Measurements from ENCODE around the gene NOCT.
"Not testable (repeated sequence)": the region's sequence is repeated elsewhere in the genome, so short reads cannot be mapped to it uniquely, and the experiment has no call there.

The NOCT gene, protein sequence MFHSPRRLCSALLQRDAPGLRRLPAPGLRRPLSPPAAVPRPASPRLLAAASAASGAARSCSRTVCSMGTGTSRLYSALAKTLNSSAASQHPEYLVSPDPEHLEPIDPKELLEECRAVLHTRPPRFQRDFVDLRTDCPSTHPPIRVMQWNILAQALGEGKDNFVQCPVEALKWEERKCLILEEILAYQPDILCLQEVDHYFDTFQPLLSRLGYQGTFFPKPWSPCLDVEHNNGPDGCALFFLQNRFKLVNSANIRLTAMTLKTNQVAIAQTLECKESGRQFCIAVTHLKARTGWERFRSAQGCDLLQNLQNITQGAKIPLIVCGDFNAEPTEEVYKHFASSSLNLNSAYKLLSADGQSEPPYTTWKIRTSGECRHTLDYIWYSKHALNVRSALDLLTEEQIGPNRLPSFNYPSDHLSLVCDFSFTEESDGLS

DNA sequence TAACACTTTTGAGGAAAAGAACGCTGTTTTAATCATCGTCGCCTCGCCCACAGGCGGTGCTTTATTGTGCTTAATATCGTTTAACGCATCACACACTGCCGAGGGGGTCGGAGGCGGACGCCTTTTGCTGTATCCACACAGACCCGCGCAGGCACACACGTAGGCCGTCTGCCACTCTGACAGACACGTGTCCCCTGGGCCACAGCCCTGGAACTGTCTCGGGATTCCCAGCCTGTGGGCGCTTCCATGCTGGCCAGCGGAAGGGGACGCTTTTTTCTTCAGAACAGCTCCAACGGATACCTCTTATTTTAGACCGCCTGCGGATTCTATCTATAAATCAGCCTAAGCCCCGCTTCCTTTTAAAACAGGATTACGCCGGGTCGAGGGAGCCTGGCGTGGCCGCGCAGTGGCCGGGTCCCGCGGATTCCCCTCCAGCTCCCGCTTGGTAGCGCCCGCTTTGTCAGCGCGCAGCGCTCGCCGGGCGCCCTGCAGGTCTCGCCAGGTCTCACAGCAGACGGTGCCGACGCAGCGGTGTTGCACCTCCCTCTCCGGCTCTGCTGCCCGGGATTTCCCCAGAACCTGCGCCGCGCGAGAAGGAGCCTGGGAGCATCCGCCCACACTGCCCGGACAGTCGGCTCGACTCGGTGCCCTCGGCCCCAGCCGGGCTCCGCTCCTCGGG, at the start of gene NOCT:
Gene NOCT (plus strand): TSS at position 513 of the 679 bp plus-strand sequence. CDS start 201 bp downstream, outside the sequence.
- peak; percentile 95 for DNase-seq (ENCODE audit: low read depth)

GRCh38 chr4:138967313-138967712, 48.3 kb upstream of the NOCT start:
- peak; percentile 59 for DNase-seq (ENCODE audit: low read depth)

- no peak for DNase-seq (ENCODE audit: low read depth)
Observed at GRCh38 chr4:138972956-138973801, 42.4 kb upstream of the NOCT start.

DNA sequence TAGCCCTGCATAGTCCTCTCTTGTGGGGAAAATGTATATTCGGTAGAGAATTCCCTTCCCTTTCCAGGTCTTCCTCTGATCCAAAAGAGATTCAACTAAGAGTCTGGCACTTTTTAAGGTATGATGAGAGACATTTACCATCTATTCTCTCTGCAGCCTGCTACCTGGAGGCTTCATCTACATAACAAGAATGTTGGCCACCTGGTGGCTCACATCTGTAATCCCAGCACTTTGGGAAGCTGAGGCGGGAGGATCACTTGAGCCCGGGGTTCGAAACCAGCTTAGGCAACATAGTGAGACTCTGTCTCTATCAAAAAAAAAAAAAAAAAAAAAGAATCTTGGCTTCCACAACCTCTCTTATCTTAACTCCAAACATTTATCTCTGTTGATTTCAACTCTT, 40.4 kb upstream of the NOCT start:
- no peak for DNase-seq (ENCODE audit: low read depth)

GRCh38 chr4:138976526-138976925, 39.1 kb upstream of the NOCT start:
- DNase-seq (ENCODE audit: low read depth), result no peak

GRCh38 chr4:138977524-138977923, 38.1 kb upstream of the NOCT start:
- no peak for DNase-seq (ENCODE audit: low read depth)

DNA sequence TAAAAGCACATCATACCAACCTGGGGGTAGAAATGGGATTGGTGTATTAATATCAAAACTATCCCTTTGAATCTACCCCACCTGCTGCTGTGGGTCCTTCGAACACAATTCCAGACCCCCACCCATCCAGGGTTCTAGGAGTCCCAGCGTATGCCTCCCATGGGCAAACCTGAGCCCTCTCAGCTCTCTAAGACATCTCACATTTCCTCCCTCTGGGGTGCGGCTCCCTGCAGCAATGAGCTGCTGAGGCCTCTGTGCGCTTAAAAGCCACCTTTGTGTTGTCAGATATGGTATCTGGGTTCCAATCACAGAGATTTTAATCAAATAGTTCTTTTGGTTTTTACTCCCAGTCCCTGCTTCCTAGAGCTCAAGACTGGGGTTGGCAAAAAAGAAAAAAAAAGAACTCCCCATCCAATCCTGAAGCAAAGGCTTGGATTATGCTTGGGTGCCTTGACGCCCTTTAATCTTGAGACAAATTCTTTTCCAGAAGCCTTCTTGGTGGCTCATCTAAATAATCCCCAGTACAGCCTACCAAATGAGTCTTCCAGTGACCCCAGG, 37.5 kb upstream of the NOCT start:
- no peak for DNase-seq (ENCODE audit: low read depth)

DNA sequence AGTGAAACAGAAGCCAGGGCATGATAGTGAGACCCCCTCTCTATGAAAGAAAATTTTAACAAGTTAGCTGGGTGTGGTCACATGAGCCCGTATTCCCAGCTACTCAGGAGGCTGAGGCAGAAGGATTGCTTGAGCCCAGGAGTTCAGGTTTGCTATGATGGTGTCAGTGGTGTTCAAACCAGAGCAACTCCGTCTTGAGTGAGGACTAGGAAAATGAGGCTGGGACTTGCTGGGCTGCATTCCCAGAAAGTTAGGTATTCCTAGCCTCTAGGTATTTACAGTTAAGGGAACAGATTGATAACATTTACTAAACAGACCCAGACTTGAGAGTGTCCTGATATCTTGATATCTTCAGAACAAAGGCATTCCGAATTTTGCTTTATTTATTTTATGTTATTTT, 37.0 kb upstream of the NOCT start:
- DNase-seq (ENCODE audit: low read depth), result no peak

- no peak for DNase-seq (ENCODE audit: low read depth)
Observed at GRCh38 chr4:138979742-138980141, 35.8 kb upstream of the NOCT start.

- peak; percentile 93 for DNase-seq (ENCODE audit: low read depth)
Observed at GRCh38 chr4:138981930-138982390, 33.6 kb upstream of the NOCT start.

DNA sequence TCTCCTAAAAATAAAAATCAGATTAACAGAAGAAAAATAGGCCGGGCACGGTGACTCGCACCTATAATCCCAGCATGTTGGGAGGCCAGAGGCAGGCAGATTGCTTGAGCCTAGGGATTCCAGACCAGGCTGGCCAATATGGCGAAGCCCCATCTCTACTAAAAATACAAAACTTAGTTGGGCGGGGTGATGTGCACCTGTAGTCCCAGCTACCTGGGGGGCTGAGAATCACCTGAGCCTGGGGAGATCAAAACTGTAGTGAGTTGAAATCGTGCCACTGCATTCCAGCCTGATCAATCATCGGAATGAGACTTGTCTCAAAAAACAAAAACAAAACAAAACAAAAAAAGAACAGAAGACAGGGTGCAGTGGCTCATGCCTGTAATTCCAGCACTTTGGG, 32.8 kb upstream of the NOCT start:
- no peak for DNase-seq (ENCODE audit: low read depth)

DNA sequence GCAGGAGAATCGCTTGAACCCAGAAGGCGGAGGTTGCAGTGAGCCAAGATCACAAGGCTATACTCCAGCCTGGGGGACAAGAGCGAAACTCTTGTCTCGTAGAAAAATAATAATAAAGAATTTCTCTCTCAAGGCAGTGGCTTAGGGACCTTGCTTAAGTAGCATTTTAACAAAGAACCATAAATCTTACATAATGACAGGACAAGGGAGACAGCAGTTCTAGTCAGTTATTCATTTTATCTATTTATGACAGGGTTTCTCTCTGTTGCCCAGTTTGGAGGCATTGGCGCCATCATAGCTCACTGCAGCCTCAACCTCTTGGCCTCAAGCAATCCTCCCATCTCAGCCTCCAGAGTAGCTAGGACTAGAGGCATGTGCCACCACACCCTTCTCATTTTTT, 31.9 kb upstream of the NOCT start:
- no peak for DNase-seq (ENCODE audit: low read depth)

DNA sequence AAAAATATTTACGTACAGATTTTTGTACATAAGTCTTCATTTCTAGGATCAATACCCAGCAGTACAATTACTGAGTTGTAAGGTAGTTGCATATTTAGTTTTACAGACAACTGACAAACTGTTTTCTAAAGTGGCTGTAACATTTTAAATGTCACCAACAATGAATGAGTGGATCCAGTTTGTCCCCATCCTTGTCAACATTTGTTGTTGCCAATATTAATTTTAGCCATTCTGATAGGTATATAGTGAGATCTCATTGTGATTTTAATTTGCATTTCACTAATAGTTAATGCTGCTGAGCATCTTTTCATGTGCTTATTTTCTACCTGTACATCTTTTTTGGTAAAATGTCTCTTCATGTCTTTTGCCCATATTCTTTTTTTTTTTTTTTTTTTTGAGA, 30.9 kb upstream of the NOCT start:
- no peak for DNase-seq (ENCODE audit: low read depth)

GRCh38 chr4:138992676-138993075, 22.9 kb upstream of the NOCT start:
- DNase-seq (ENCODE audit: low read depth), result no peak

DNA sequence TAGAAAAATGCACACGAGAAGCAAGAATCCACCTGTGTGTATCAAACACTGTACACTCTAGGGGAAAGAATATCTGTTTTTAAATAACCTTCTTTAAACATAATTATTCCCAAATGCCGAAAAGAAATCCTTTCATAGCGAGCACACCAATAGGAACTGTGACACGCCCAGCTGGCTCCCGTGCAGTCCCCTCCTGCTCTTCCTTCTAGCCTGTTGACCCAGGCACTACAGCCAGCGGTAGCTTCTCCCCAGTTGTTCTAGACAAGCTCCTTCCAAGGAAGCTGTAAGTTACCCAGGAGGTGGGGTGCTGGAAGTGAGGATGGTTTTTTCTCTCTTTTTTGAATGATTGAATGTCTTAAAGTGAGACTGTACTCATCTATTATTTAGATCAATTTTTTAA, 19.5 kb upstream of the NOCT start:
- DNase-seq (ENCODE audit: low read depth), result no peak

DNA sequence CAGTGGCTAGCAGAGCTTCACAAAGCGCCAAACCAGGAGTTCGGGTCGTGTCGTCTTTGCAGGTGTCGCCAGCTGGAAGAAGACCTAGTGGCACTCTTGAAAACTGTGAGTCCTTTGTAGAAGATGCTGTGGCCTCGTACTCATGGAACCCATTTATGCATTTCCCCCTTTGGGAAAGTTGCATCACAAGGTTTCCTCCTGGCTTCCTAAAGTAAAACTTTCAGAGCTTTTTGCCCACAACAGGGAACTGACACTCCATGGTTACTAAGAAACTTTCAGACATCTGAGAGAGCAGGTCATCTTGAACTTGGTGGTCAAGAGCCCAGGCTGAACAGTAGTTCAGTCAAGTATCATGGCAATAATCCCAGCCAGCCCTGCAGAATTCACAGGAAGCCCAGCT, 15.9 kb upstream of the NOCT start:
- no peak for DNase-seq (ENCODE audit: low read depth)

DNA sequence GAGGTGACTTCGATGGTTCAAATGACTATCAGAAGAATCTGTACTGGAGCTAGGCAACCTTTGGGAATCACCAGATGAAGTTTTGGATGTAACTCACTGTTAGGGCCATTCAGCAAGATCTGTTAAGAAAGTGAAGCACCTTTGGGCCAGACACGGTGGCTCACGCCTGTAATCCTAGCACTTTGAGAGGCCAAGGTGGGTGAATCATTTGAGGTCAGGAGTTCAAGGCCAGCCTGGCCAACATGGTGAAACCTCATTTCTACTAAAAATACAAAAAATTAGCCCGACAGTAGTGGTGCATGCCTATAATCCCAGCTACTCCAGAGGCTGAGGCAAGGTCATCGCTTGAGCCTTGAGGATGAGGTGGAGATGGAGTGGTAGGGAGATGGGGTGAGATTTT, 15.4 kb upstream of the NOCT start:
- not testable (repeated sequence) for DNase-seq (ENCODE audit: low read depth)

DNA sequence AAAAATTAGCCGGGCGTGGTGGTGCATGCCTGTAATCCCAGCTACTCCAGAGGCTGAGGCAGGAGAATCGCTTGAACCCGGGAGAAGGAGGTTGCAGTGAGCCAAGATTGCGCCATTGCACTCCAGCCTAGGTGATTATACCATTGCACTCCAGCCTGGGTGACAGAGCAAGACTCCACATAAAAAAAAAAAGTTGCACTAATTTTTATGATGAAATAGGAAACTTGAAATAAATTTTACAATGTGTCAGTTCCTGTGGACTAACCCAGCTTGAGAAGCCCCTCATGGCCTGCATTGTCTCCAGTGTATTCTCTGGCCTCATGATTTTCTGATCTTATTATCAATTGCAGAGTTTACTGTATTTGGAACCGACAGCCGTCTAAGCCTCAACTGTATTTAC, 14.2 kb upstream of the NOCT start:
- DNase-seq (ENCODE audit: low read depth), result not testable (repeated sequence)

DNA sequence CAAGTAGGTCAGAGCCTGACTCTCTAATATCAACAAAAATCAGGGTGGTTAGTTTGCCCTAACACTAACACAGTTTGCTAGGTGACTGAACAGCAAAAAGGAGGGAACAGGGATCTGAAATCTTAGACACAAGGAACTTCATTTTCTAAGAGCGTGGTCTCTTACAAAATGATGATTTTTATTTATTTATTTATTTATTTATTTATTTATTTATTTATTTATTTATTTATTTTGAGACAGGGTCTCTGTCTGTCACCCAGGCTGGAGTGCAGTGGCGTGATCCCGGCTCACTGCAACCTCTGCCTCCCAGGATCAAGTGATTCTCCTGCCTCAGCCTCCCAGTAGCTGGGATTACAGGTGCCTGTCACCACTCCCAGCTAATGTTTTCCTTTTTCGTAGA, 11.9 kb upstream of the NOCT start:
- DNase-seq (ENCODE audit: low read depth), result not testable (repeated sequence)

GRCh38 chr4:139005774-139006173, 9.8 kb upstream of the NOCT start:
- DNase-seq (ENCODE audit: low read depth), result no peak

DNA sequence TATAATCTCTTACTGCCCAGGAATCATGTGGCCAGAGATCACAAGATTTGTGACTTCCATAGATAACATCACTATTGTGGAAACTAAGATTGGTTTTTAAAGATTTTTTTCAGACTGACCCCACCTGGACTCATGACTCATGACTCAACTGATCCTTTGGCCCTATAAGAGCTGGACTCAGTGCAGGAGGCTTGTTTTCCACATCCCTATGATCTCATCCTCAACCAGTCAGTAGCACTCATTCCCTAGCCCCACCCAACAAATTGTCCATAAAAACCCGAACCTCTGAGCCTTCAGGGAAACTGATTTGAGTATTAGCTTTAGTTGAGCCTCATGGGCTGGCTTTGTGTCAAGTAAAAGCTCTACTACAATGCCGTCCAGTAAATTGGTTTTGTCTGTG, 7.9 kb upstream of the NOCT start:
- DNase-seq (ENCODE audit: low read depth), result peak; percentile 29

GRCh38 chr4:139008278-139008677, 7.3 kb upstream of the NOCT start:
- not testable (repeated sequence) for DNase-seq (ENCODE audit: low read depth)

All from iris pigment epithelial cell (primary cell).